K562 (cell line): Measurements from ENCODE around the gene ACTN4. TPM values are rescaled to one million over a fixed set of nuclear protein-coding genes. Genes with fewer than 3 reads are reported as not detected.

ENCODE experiments used
- BACH1 ChIP-seq: fragments of 200-800 bp; sonication (Bioruptor generic); IDR thresholded peaks from 2 replicates; pipeline ENCODE4 v1.6.1; 2016; ENCODE audit warnings: missing genetic modification characterization, missing compliant biosample characterization
- CREB1 ChIP-seq, 2 experiments: sonication (generic) in 1 of 2; formaldehyde crosslinking in 1 of 2; IDR thresholded peaks; 2 replicates each; pipeline versions ENCODE4 v1.6.1 to v1.8.0; 2012 to 2022; ENCODE audit warnings: inconsistent platforms in 1 of 2, mild to moderate bottlenecking in 1 of 2, missing genetic modification reagents in 1 of 2, moderate library complexity in 1 of 2
- GATAD2A ChIP-seq: fragments of 450-650 bp; IDR thresholded peaks from 2 replicates; pipeline ENCODE4 v1.6.1; 2017
- HDAC1 ChIP-seq, 2 experiments: fragments of 450-650 bp; IDR thresholded peaks; 2 replicates each; pipeline ENCODE4 v1.6.1; 2016 to 2017; ENCODE audit warnings: inconsistent platforms in 1 of 2, mild to moderate bottlenecking in 1 of 2, moderate library complexity in 1 of 2
- KDM5B ChIP-seq: fragments of 200-600 bp; sonication (generic); IDR thresholded peaks from 2 replicates; pipeline ENCODE4 v1.6.1; 2012; ENCODE audit warnings: low read depth, mild to moderate bottlenecking, moderate library complexity, low read length, control low read depth, inconsistent platforms; ENCODE audit not compliant: insufficient replicate concordance
- MCM7 ChIP-seq, 2 experiments: fragments of 450-650 bp; IDR thresholded peaks; 2 replicates each; pipeline ENCODE4 v1.6.1; 2016 to 2018
- NR1H2 ChIP-seq: sonication (generic); formaldehyde crosslinking; IDR thresholded peaks from 2 replicates; pipeline ENCODE4 v1.4.0; 2020; ENCODE audit warnings: mild to moderate bottlenecking, missing genetic modification reagents
- PHF8 ChIP-seq: fragments of 200-600 bp; sonication (generic); IDR thresholded peaks from 2 replicates; pipeline ENCODE4 v1.6.1; 2012; ENCODE audit warnings: mixed run types, mild to moderate bottlenecking, inconsistent platforms, low read length, moderate library complexity, borderline replicate concordance
- POLR2G ChIP-seq: fragments of 200-400 bp; formaldehyde crosslinking; IDR thresholded peaks from 2 replicates; pipeline ENCODE4 v1.6.1; 2017; ENCODE audit warnings: low read depth, mild to moderate bottlenecking, antibody characterized with exemption, low read length, moderate library complexity
- RBFOX2 ChIP-seq: fragments of 200-400 bp; formaldehyde crosslinking; IDR thresholded peaks from 2 replicates; pipeline ENCODE4 v1.6.1; 2017; ENCODE audit warnings: low read depth, mild to moderate bottlenecking, low read length, moderate library complexity
- ZFX ChIP-seq: sonication (generic); formaldehyde crosslinking; IDR thresholded peaks from 2 replicates; pipeline ENCODE4 v1.8.0; 2022; ENCODE audit warnings: mild to moderate bottlenecking, missing genetic modification reagents, moderate library complexity
- polyA plus RNA-seq, 8 experiments: library from polyadenylated mRNA; depleted of rRNA in 4 of 8; stranded (reverse) in 5 of 8; unstranded in 3 of 8; fragments of >200 nt; fragmentation: Nextera tagmentation in 2 of 8; fragmentation: Illumina TruSeq in 1 of 8; extraction: Ambion mirVana in 2 of 8; extraction: Trizol in 1 of 8; gene quantifications; 2 replicates each; pipeline versions ENCODE4 v1.2.1 to v1.2.3, GENCODE V29; 2011 to 2014; ENCODE audit warnings: inconsistent platforms in 1 of 8, missing spikeins in 1 of 8
- total RNA-seq, 7 experiments: library from RNA; depleted of rRNA in 6 of 7; stranded (reverse); fragments of >200 nt in 6 of 7; fragmentation: Illumina TruSeq in 2 of 7; extraction: Trizol in 2 of 7; gene quantifications; 2 replicates each; pipeline versions ENCODE4 v1.2.1 to v1.2.3, GENCODE V29; 2011 to 2021; ENCODE audit warnings: low replicate concordance in 1 of 7
- TF ChIP-seq, protein P1 (sequence below), 2 experiments: fragments of 450-650 bp; conservative IDR thresholded peaks; 2 replicates each; pipeline ENCODE4 v1.6.1; 2017; ENCODE audit warnings: mild to moderate bottlenecking in 2 of 2, moderate library complexity in 2 of 2
- TF ChIP-seq, protein P2 (sequence below): fragments of 200-800 bp; sonication (Bioruptor generic); IDR thresholded peaks from 2 replicates; pipeline ENCODE4 v1.6.1; 2017; ENCODE audit warnings: missing genetic modification characterization, missing compliant biosample characterization
- TF ChIP-seq, protein P3 (sequence below): sonication (generic); formaldehyde crosslinking; IDR thresholded peaks from 2 replicates; pipeline ENCODE4 v1.9.0; 2022; ENCODE audit warnings: mild to moderate bottlenecking, missing genetic modification reagents
- TF ChIP-seq, protein P4 (sequence below): sonication (generic); formaldehyde crosslinking; IDR thresholded peaks from 2 replicates; pipeline ENCODE4 v1.8.1; 2023; ENCODE audit warnings: missing genetic modification reagents, mild to moderate bottlenecking, borderline replicate concordance
- TF ChIP-seq, protein P5 (sequence below), 3 experiments: IDR thresholded peaks in 2 of 3; conservative IDR thresholded peaks in 1 of 3; 2 replicates each; pipeline ENCODE4 v1.5.1; 2011 to 2012; ENCODE audit warnings: low read length in 3 of 3, mild to moderate bottlenecking in 3 of 3, control low read depth in 2 of 3, improper control_type of control experiment in 1 of 3, inconsistent platforms in 1 of 3, low read depth in 1 of 3, mixed read lengths in 1 of 3, moderate library complexity in 1 of 3; ENCODE audit not compliant: insufficient read depth in 2 of 3

Gene ACTN4
- total and polyA plus RNA-seq, 9 of the 15 experiments (the other 6 are each of a cell fraction or from before 2014, with no cell fraction given): 3.1 to 385 (median 125) TPM

DNA sequence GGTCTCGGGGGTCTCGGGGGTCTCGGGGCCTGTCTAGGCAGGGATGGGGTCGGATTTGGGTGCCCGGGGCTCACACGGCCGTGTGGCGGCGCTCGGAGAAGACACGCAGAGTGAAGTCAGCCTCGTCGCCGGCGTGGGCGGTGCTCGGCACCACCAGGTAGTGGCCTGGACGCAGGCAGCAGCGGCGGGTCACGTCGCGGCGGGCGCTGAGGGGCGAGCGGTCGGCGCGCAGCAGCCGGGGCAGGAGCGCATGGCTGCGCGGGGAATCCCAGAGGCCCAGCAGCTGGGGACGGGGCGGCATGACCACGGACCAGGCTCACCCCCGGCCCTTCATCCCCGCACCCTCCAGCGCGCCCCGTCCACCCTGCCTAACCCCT, 88.6 kb downstream of the ACTN4 start (continued):
- peak; percentile 38; the same call in 1 of the 2 replicates for TF ChIP-seq PHF8
- TF ChIP-seq KDM5B: peak; percentile 55
- peak; percentile 75; the same call in 1 of the 2 replicates for TF ChIP-seq GATAD2A
- no peak for TF ChIP-seq BACH1
- TF ChIP-seq ZFX: peak; percentile 45; the same call in 1 of the 2 replicates
- TF ChIP-seq, protein P1, sequence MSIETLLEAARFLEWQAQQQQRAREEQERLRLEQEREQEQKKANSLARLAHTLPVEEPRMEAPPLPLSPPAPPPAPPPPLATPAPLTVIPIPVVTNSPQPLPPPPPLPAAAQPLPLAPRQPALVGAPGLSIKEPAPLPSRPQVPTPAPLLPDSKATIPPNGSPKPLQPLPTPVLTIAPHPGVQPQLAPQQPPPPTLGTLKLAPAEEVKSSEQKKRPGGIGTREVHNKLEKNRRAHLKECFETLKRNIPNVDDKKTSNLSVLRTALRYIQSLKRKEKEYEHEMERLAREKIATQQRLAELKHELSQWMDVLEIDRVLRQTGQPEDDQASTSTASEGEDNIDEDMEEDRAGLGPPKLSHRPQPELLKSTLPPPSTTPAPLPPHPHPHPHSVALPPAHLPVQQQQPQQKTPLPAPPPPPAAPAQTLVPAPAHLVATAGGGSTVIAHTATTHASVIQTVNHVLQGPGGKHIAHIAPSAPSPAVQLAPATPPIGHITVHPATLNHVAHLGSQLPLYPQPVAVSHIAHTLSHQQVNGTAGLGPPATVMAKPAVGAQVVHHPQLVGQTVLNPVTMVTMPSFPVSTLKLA (conservative IDR thresholded peaks at IDR 0.05): peak in 1 of 2 experiments; percentile 28; a peak in 1 of 4 replicates
- peak; percentile 79 for TF ChIP-seq POLR2G
- TF ChIP-seq, protein P2, sequence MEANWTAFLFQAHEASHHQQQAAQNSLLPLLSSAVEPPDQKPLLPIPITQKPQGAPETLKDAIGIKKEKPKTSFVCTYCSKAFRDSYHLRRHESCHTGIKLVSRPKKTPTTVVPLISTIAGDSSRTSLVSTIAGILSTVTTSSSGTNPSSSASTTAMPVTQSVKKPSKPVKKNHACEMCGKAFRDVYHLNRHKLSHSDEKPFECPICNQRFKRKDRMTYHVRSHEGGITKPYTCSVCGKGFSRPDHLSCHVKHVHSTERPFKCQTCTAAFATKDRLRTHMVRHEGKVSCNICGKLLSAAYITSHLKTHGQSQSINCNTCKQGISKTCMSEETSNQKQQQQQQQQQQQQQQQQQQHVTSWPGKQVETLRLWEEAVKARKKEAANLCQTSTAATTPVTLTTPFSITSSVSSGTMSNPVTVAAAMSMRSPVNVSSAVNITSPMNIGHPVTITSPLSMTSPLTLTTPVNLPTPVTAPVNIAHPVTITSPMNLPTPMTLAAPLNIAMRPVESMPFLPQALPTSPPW (CRISPR knock-in tag): peak; percentile 4; the same call in 1 of the 2 replicates
- TF ChIP-seq NR1H2 (CRISPR knock-in tag): no peak
- peak in 1 of 2 experiments; percentile 11; a peak in 1 of 4 replicates for TF ChIP-seq HDAC1 (IDR thresholded peaks at IDR 0.05)
- TF ChIP-seq, protein P3, sequence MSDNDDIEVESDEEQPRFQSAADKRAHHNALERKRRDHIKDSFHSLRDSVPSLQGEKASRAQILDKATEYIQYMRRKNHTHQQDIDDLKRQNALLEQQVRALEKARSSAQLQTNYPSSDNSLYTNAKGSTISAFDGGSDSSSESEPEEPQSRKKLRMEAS (CRISPR knock-in tag): peak; percentile 68
- TF ChIP-seq RBFOX2: peak; percentile 67
- TF ChIP-seq, protein P4, sequence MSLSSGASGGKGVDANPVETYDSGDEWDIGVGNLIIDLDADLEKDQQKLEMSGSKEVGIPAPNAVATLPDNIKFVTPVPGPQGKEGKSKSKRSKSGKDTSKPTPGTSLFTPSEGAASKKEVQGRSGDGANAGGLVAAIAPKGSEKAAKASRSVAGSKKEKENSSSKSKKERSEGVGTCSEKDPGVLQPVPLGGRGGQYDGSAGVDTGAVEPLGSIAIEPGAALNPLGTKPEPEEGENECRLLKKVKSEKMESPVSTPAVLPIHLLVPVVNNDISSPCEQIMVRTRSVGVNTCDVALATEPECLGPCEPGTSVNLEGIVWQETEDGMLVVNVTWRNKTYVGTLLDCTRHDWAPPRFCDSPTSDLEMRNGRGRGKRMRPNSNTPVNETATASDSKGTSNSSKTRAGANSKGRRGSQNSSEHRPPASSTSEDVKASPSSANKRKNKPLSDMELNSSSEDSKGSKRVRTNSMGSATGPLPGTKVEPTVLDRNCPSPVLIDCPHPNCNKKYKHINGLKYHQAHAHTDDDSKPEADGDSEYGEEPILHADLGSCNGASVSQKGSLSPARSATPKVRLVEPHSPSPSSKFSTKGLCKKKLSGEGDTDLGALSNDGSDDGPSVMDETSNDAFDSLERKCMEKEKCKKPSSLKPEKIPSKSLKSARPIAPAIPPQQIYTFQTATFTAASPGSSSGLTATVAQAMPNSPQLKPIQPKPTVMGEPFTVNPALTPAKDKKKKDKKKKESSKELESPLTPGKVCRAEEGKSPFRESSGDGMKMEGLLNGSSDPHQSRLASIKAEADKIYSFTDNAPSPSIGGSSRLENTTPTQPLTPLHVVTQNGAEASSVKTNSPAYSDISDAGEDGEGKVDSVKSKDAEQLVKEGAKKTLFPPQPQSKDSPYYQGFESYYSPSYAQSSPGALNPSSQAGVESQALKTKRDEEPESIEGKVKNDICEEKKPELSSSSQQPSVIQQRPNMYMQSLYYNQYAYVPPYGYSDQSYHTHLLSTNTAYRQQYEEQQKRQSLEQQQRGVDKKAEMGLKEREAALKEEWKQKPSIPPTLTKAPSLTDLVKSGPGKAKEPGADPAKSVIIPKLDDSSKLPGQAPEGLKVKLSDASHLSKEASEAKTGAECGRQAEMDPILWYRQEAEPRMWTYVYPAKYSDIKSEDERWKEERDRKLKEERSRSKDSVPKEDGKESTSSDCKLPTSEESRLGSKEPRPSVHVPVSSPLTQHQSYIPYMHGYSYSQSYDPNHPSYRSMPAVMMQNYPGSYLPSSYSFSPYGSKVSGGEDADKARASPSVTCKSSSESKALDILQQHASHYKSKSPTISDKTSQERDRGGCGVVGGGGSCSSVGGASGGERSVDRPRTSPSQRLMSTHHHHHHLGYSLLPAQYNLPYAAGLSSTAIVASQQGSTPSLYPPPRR (CRISPR knock-in tag): no peak
- TF ChIP-seq CREB1 (IDR thresholded peaks at IDR 0.05): peak; percentile 28; the same call in 1 of the 2 replicates
- no peak for TF ChIP-seq CREB1 (CRISPR knock-in tag; IDR thresholded peaks at IDR 0.05)
- TF ChIP-seq MCM7 (IDR thresholded peaks at IDR 0.05): no peak
- TF ChIP-seq, protein P5, sequence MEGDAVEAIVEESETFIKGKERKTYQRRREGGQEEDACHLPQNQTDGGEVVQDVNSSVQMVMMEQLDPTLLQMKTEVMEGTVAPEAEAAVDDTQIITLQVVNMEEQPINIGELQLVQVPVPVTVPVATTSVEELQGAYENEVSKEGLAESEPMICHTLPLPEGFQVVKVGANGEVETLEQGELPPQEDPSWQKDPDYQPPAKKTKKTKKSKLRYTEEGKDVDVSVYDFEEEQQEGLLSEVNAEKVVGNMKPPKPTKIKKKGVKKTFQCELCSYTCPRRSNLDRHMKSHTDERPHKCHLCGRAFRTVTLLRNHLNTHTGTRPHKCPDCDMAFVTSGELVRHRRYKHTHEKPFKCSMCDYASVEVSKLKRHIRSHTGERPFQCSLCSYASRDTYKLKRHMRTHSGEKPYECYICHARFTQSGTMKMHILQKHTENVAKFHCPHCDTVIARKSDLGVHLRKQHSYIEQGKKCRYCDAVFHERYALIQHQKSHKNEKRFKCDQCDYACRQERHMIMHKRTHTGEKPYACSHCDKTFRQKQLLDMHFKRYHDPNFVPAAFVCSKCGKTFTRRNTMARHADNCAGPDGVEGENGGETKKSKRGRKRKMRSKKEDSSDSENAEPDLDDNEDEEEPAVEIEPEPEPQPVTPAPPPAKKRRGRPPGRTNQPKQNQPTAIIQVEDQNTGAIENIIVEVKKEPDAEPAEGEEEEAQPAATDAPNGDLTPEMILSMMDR (IDR thresholded peaks at IDR 0.05 in 2 of 3, conservative IDR thresholded peaks at IDR 0.05 in 1 of 3; ENCODE audit: insufficient read depth in 2 of 3, low read depth in 1 of 3, low read length in 3 of 3): peak in 1 of 3 experiments; percentile 15; a peak in 1 of 6 replicates
